Liver (tissue), 9 donors: ENCODE data around the gene ID3. TPM values are rescaled to one million over a fixed set of nuclear protein-coding genes. Genes with fewer than 3 reads are reported as not detected.

Experiments used
- DNase-seq: peaks from one replicate; pipeline ENCODE4 v3.0.0-alpha.2; 2017; ENCODE audit warnings: low spot score
- H3K27ac ChIP-seq, 2 donors: one replicate each; pipeline ENCODE4 v1.7.0; 2013; ENCODE audit warnings: inconsistent platforms in 2 of 2, low read length in 2 of 2, control low read depth in 1 of 2, low read depth in 1 of 2, mild to moderate bottlenecking in 1 of 2
- H3K27me3 ChIP-seq, 4 donors: one replicate each; pipeline versions ENCODE4 v1.6.1 to v1.7.0; 2013; ENCODE audit warnings: low read length in 3 of 4, inconsistent platforms in 1 of 4, mild to moderate bottlenecking in 1 of 4, moderate library complexity in 1 of 4; ENCODE audit not compliant: control insufficient read depth in 4 of 4, insufficient read depth in 4 of 4
- H3K36me3 ChIP-seq, 4 donors: one replicate each; pipeline versions ENCODE4 v1.6.1 to v1.7.0; 2013; ENCODE audit warnings: low read length in 3 of 4, mild to moderate bottlenecking in 3 of 4, low read depth in 1 of 4, moderate library complexity in 1 of 4; ENCODE audit not compliant: control insufficient read depth in 4 of 4, insufficient read depth in 3 of 4
- H3K4me1 ChIP-seq, 4 donors: one replicate each; pipeline versions ENCODE4 v1.6.1 to v1.7.0; 2013; ENCODE audit warnings: low read length in 3 of 4, mild to moderate bottlenecking in 3 of 4, moderate library complexity in 1 of 4; ENCODE audit not compliant: control insufficient read depth in 4 of 4, insufficient read depth in 4 of 4
- H3K4me3 ChIP-seq, 3 donors: one replicate each; pipeline versions ENCODE4 v1.6.1 to v1.7.0; 2013; ENCODE audit warnings: low read length in 3 of 3, control low read depth in 1 of 3, low read depth in 1 of 3, mild to moderate bottlenecking in 1 of 3
- H3K9ac ChIP-seq, 2 donors: one replicate each; pipeline ENCODE4 v1.7.0; 2013; ENCODE audit warnings: low read length in 2 of 2, mild to moderate bottlenecking in 2 of 2, moderate library complexity in 2 of 2, control low read depth in 1 of 2, low read depth in 1 of 2
- H3K9me3 ChIP-seq, 4 donors: one replicate each; pipeline versions ENCODE4 v1.6.1 to v1.7.0; 2013; ENCODE audit warnings: low read length in 3 of 4; ENCODE audit not compliant: control insufficient read depth in 4 of 4
- ATF3 ChIP-seq: IDR thresholded peaks from 2 replicates; pipeline ENCODE4 v1.6.1; 2016; ENCODE audit warnings: antibody characterized with exemption
- CTCF ChIP-seq: fragments of 150-350 bp; IDR thresholded peaks from 2 replicates; pipeline ENCODE4 v1.5.1; 2017; ENCODE audit warnings: improper control_type of control experiment, low read depth, low read length; ENCODE audit not compliant: missing input control
- FOXA2 ChIP-seq: IDR thresholded peaks from 2 replicates; pipeline ENCODE4 v1.6.1; 2016; ENCODE audit warnings: antibody characterized with exemption
- GABPA ChIP-seq, 2 donors: IDR thresholded peaks in 1 of 2; conservative IDR thresholded peaks in 1 of 2; 2 replicates each; pipeline ENCODE4 v1.6.1; 2016; ENCODE audit warnings: antibody characterized with exemption in 2 of 2, mild to moderate bottlenecking in 1 of 2, moderate library complexity in 1 of 2
- HNF4G ChIP-seq: IDR thresholded peaks from 2 replicates; pipeline ENCODE4 v1.6.1; 2016; ENCODE audit warnings: antibody characterized with exemption
- RAD21 ChIP-seq, 2 donors: IDR thresholded peaks; 2 replicates each; pipeline ENCODE4 v1.6.1; 2016; ENCODE audit warnings: antibody characterized with exemption in 2 of 2, mild to moderate bottlenecking in 2 of 2
- REST ChIP-seq: IDR thresholded peaks from 2 replicates; pipeline ENCODE4 v1.6.1; 2016; ENCODE audit warnings: antibody characterized with exemption, mild to moderate bottlenecking
- SP1 ChIP-seq: IDR thresholded peaks from 2 replicates; pipeline ENCODE4 v1.6.1; 2018; ENCODE audit warnings: antibody characterized with exemption, mild to moderate bottlenecking
- TAF1 ChIP-seq: conservative IDR thresholded peaks from 2 replicates; pipeline ENCODE4 v1.6.1; 2016; ENCODE audit warnings: antibody characterized with exemption, mild to moderate bottlenecking
- ZBTB33 ChIP-seq: IDR thresholded peaks from 2 replicates; pipeline ENCODE4 v1.6.1; 2016; ENCODE audit warnings: antibody characterized with exemption
- WGBS: extraction: QIAGEN DNeasy Blood & Tissue Kit; methylation state at CpG from one replicate; pipeline ENCODE4 v1.1.7; 2013; 5-methylcytosine and 5-hydroxymethylcytosine counted together
- polyA plus RNA-seq, 2 donors: library from polyadenylated mRNA; stranded (reverse) in 1 of 2; unstranded in 1 of 2; fragments of 200-250 nt in 1 of 2; fragments of >200 nt in 1 of 2; fragmentation: Nextera tagmentation in 1 of 2; extraction: Ambion mirVana in 1 of 2; gene quantifications; one replicate each; pipeline versions ENCODE4 v1.2.1 to v1.2.3, GENCODE V29; 2013 to 2015
- total RNA-seq, 2 donors: library from RNA; depleted of rRNA; stranded (reverse); fragments of >200 nt; gene quantifications; one replicate each; pipeline ENCODE4 v1.2.3, GENCODE V29; 2014
- donor health status: healthy.
- donor health status: healthy.
- donor health status: healthy.
- donor health status: healthy.
- donor health status: healthy.

The ID3 gene
- total and polyA plus RNA-seq, 4 donors, result 21.6 to 42.6 (median 37.9) TPM

- TF ChIP-seq ZBTB33, result no peak
Measured at GRCh38 chr1:23514111-23514679, 45.1 kb downstream of the ID3 start (continued).

GRCh38 chr1:23509896-23510295 is 49.4 kb downstream of the ID3 start:
- no peak overlapping the region for H3K4me3 ChIP-seq
- H3K9me3 ChIP-seq, result no peaks in the 10 kb centered on the region
- H3K27ac ChIP-seq, result no peak overlapping the region
- TF ChIP-seq CTCF, result no peak
- TF ChIP-seq GABPA (IDR thresholded peaks at IDR 0.05 in 1 of 2, conservative IDR thresholded peaks at IDR 0.05 in 1 of 2), result no peak
- TF ChIP-seq SP1, result no peak
- no peak for TF ChIP-seq ATF3
- TF ChIP-seq HNF4G, result no peak
- no peak for TF ChIP-seq RAD21 (IDR thresholded peaks at IDR 0.05)
- no peak for TF ChIP-seq REST
- TF ChIP-seq TAF1, result no peak
- TF ChIP-seq ZBTB33, result no peak
- TF ChIP-seq FOXA2, result no peak
- H3K4me1 ChIP-seq, result no peaks in the 10 kb centered on the region
- WGBS, result 97% methylated on average over 15 of the region's 15 CpGs
- H3K9ac ChIP-seq, result no peak overlapping the region
- DNase-seq, result no peak
- H3K27me3 ChIP-seq, result no peaks in the 10 kb centered on the region
- no peaks in the 10 kb centered on the region for H3K36me3 ChIP-seq

Other genes with a start within 250 kb of the ID3 start
- 10 to 100 TPM; 42.2 to 57.0 TPM for gene HNRNPR, start 215.2 kb downstream of the ID3 start, total RNA-seq
- gene HNRNPR, start 215.2 kb downstream of the ID3 start, polyA plus RNA-seq, result 10 to 100 TPM; 31.2 to 34.6 TPM
- gene ZNF436, start 189.7 kb downstream of the ID3 start, total RNA-seq, result 1 to 10 TPM; 5.4 to 8.0 TPM
- 1 to 10 TPM; 1.3 to 2.1 TPM for gene ZNF436, start 189.7 kb downstream of the ID3 start, polyA plus RNA-seq
- 10 to 100 TPM; 29.6 to 49.3 TPM for gene TCEA3, start 134.8 kb downstream of the ID3 start, total RNA-seq
- 100 to 1,000 TPM in 1 of 2 donors, 10 to 100 TPM in 1; 45.8 to 142 TPM for gene TCEA3, start 134.8 kb downstream of the ID3 start, polyA plus RNA-seq
- gene ASAP3, start 75.3 kb downstream of the ID3 start, total RNA-seq, result 10 to 100 TPM; 20.9 to 25.9 TPM
- 10 to 100 TPM in 1 of 2 donors, 1 to 10 TPM in 1; 8.3 to 12.5 TPM for gene ASAP3, start 75.3 kb downstream of the ID3 start, polyA plus RNA-seq
- 10 to 100 TPM in 1 of 2 donors, under 1 TPM in 1; 0.08 to 79.9 TPM for gene E2F2, start 28.3 kb downstream of the ID3 start, total RNA-seq
- under 1 TPM; 0.36 to 0.53 TPM for gene E2F2, start 28.3 kb downstream of the ID3 start, polyA plus RNA-seq
- 100 to 1,000 TPM; 270 to 689 TPM for gene RPL11, start 132.3 kb upstream of the ID3 start, total RNA-seq
- 100 to 1,000 TPM; 313 to 816 TPM for gene RPL11, start 132.3 kb upstream of the ID3 start, polyA plus RNA-seq
- gene ELOA, start 184.0 kb upstream of the ID3 start, total RNA-seq, result 10 to 100 TPM; 11.1 to 34.9 TPM
- 10 to 100 TPM; 20.9 to 27.8 TPM for gene ELOA, start 184.0 kb upstream of the ID3 start, polyA plus RNA-seq
- gene PITHD1, start 218.9 kb upstream of the ID3 start, total RNA-seq, result 10 to 100 TPM; 28.4 to 86.4 TPM
- 10 to 100 TPM; 17.1 to 21.1 TPM for gene PITHD1, start 218.9 kb upstream of the ID3 start, polyA plus RNA-seq
- 10 to 100 TPM; 26.3 to 33.9 TPM for gene LYPLA2, start 231.6 kb upstream of the ID3 start, total RNA-seq
- 10 to 100 TPM; 52.6 to 71.1 TPM for gene LYPLA2, start 231.6 kb upstream of the ID3 start, polyA plus RNA-seq
- 10 to 100 TPM; 22.9 to 43.4 TPM for gene GALE, start 241.3 kb upstream of the ID3 start, total RNA-seq
- gene GALE, start 241.3 kb upstream of the ID3 start, polyA plus RNA-seq, result 10 to 100 TPM; 37.0 to 40.4 TPM